ENCODE measurements around the gene COQ5. TPM values are rescaled to one million over a fixed set of nuclear protein-coding genes. Genes with fewer than 3 reads are reported as not detected.

COQ5 gene
- total and polyA plus RNA-seq, 7 donors = 33.1 to 81.4 (median 52.8) TPM

DNA sequence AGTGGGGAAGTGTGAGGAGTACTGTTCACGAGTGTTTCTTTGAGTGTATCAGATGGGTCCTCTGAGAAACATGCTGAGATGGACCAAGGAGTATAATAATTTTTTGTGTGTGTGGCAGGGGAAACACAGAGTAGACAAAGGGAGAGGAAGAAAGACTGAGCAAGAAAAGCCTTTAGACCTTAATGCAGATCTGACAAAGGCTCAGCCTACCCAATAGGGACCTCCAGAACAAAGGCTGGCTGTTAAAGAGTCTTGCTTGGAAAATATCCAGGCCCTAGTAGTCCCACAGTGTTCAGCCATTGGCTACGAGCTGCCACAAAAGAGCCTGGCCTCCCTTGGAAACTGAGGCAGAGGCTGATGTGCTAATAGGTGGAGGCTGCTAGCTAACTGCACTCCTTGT is 13.5 kb downstream of the COQ5 start:
- H3K36me3 ChIP-seq (ENCODE audit: insufficient read depth in 1 of 2, low read depth in 1 of 2) = peaks cover 8 to 93% of the 10 kb centered on the region in 2 donors
- WGBS, 3 donors = 84 to 100% (median 92%) methylated on average over 2 of the region's 2 CpGs
- no peak overlapping the region for H3K27ac ChIP-seq

GRCh38 chr12:120514002-120514401 is 15.0 kb downstream of the COQ5 start:
- 90 to 95% (median 91%) methylated on average over 7 of the region's 7 CpGs for WGBS, 3 donors
- ATAC-seq (no peak), DNase-seq (no peak)
- no peaks in the 10 kb centered on the region for H3K4me1 ChIP-seq
- no peak overlapping the region for H3K27ac ChIP-seq
- H3K4me3 ChIP-seq = no peak overlapping the region
- TF ChIP-seq CTCF (IDR thresholded peaks at IDR 0.05) = no peak
- H3K36me3 ChIP-seq (ENCODE audit: insufficient read depth in 1 of 2, low read depth in 1 of 2) = peaks cover 10 to 95% of the 10 kb centered on the region in 2 donors
- no peaks in the 10 kb centered on the region for H3K9me3 ChIP-seq
- H3K27me3 ChIP-seq (ENCODE audit: insufficient read depth in 3 of 3, low read length in 2 of 3) = no peaks in the 10 kb centered on the region
- intact Hi-C loops (cut with DNase I) = loop anchor here in 1 of 2 donors (5.0 kb wide), 1 partner anchor 662 kb away; no protein-coding TSS in a partner anchor

More for the DNA sequence above, 13.5 kb downstream of the COQ5 start:
- Histone ChIP-seq H3K9me3 (no peaks in the 10 kb centered on the region), H3K4me3 (no peak overlapping the region), H3K27me3 (ENCODE audit: insufficient read depth in 3 of 3, low read length in 2 of 3) (no peaks in the 10 kb centered on the region), H3K4me1 (no peaks in the 10 kb centered on the region)
- no peak for ATAC-seq
- TF ChIP-seq CTCF (IDR thresholded peaks at IDR 0.05) = no peak
- intact Hi-C loops (cut with DNase I) = no loop called here
- no peak for DNase-seq

- Histone ChIP-seq H3K36me3 (ENCODE audit: insufficient read depth in 1 of 2, low read depth in 1 of 2) (peaks cover 3 to 89% of the 10 kb centered on the region in 2 donors), H3K27me3 (ENCODE audit: insufficient read depth in 3 of 3, low read length in 2 of 3) (no peaks in the 10 kb centered on the region), H3K4me3 (no peak overlapping the region), H3K4me1 (no peaks in the 10 kb centered on the region), H3K27ac (no peak overlapping the region), H3K9me3 (no peaks in the 10 kb centered on the region)
- no peak for TF ChIP-seq CTCF (IDR thresholded peaks at IDR 0.05)
- ATAC-seq (no peak), DNase-seq (no peak)
- intact Hi-C loops (cut with DNase I) = no loop called here
- 93 to 96% (median 95%) methylated on average over 8 of the region's 8 CpGs for WGBS, 3 donors
Observed at GRCh38 chr12:120508537-120508936, 20.4 kb downstream of the COQ5 start.

DNA sequence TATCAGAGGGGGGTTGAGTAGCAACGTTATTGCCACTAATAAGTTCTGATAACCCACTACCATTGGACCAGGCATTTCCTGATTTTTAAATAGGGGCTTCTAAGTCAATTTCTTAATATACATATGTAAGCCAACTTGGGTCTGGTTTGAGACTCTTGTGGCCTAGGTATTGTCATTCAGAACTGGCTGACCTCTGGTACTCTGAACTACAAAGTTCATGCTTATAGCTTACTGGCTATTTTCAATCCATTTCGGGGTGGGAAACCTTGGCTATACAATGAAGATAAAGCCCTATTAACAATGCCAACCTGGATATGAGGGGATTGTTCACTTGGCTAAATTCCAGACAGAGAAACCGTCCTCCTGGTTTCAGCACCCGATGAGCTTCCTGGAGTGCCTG is 24.4 kb downstream of the COQ5 start:
- H3K27ac ChIP-seq = no peak overlapping the region
- TF ChIP-seq CTCF (IDR thresholded peaks at IDR 0.05) = no peak
- intact Hi-C loops (cut with DNase I) = no loop called here
- H3K4me3 ChIP-seq = no peak overlapping the region
- no peaks in the 10 kb centered on the region for H3K9me3 ChIP-seq
- WGBS, 3 donors = 70 to 79% (median 76%) methylated on average over 4 of the region's 4 CpGs
- no peaks in the 10 kb centered on the region for H3K4me1 ChIP-seq
- no peaks in the 10 kb centered on the region for H3K27me3 ChIP-seq (ENCODE audit: insufficient read depth in 3 of 3, low read length in 2 of 3)
- DNase-seq (no peak), ATAC-seq (no peak)
- H3K36me3 ChIP-seq (ENCODE audit: insufficient read depth in 1 of 2, low read depth in 1 of 2) = peaks cover 7 to 87% of the 10 kb centered on the region in 2 donors

GRCh38 chr12:120500581-120500980 is 28.4 kb downstream of the COQ5 start:
- ATAC-seq (no peak), DNase-seq (no peak)
- WGBS, 3 donors = 65 to 88% (median 84%) methylated on average over 1 of the region's 1 CpG
- no peaks in the 10 kb centered on the region for H3K27me3 ChIP-seq (ENCODE audit: insufficient read depth in 3 of 3, low read length in 2 of 3)
- no peak overlapping the region for H3K27ac ChIP-seq
- peaks cover 9 to 77% of the 10 kb centered on the region in 2 donors for H3K36me3 ChIP-seq (ENCODE audit: insufficient read depth in 1 of 2, low read depth in 1 of 2)
- no peak overlapping the region for H3K4me3 ChIP-seq
- TF ChIP-seq CTCF (IDR thresholded peaks at IDR 0.05) = no peak
- intact Hi-C loops (cut with DNase I) = no loop called here
- no peaks in the 10 kb centered on the region for H3K9me3 ChIP-seq
- peaks cover 14% of the 10 kb centered on the region for H3K4me1 ChIP-seq

All from psoas muscle (tissue), 8 donors.